SK-N-SH (cell line): ENCODE measurements around the gene TRAM2. TPM values are rescaled to one million over a fixed set of nuclear protein-coding genes. Genes with fewer than 3 reads are reported as not detected.

Experiments used
- CTCF ChIA-PET: fragments of 300-600, 350-600 bp; formaldehyde crosslinking; extraction: SDS; loops from one replicate; lab custom pipeline; 2021; lab: Yijun Ruan, JAX
- POLR2A ChIA-PET: fragments of 350-600 bp; sonication (Branson Sonifier 250); formaldehyde crosslinking; extraction: SDS; loops from one replicate; lab custom pipeline; 2020; ENCODE audit warnings: antibody characterized with exemption, inconsistent platforms; lab: Yijun Ruan, JAX
- DNase-seq: peaks from one replicate; pipeline ENCODE4 v3.0.0; 2012
- H2AFZ ChIP-seq: fragments of 200-600 bp; sonication (generic); 2 replicates; pipeline ENCODE4 v1.8.1; 2016; ENCODE audit warnings: antibody characterized with exemption, mild to moderate bottlenecking, low read depth
- H3F3A ChIP-seq: fragments of 200-600 bp; sonication (generic); replicated peaks from 2 replicates; pipeline ENCODE3; 2016; ENCODE audit warnings: antibody characterized with exemption, mild to moderate bottlenecking; ENCODE audit not compliant: insufficient read depth
- H3K27ac ChIP-seq, 2 experiments: fragments of 200-500 bp in 1 of 2; fragments of 200-600 bp in 1 of 2; sonication (Bioruptor generic) in 1 of 2; sonication (generic), shearing (Covaris generic) in 1 of 2; 2 replicates each; pipeline versions ENCODE4 v1.5.1 to v1.6.1; 2014 to 2016; ENCODE audit warnings: low read depth in 2 of 2, inconsistent platforms in 1 of 2, low read length in 1 of 2, mild to moderate bottlenecking in 1 of 2, mixed read lengths in 1 of 2
- H3K27me3 ChIP-seq: fragments of 200-600 bp; sonication (generic), shearing (Covaris generic); 2 replicates; pipeline ENCODE4 v1.6.1; 2016; ENCODE audit warnings: mixed run types; ENCODE audit not compliant: insufficient read depth
- H3K36me3 ChIP-seq, 2 experiments: fragments of 200-500 bp in 1 of 2; fragments of 200-600 bp in 1 of 2; sonication (Bioruptor generic) in 1 of 2; sonication (generic) in 1 of 2; replicated peaks in 1 of 2; 2 replicates each; pipeline versions ENCODE3 to v1.5.1; 2014 to 2016; ENCODE audit warnings: low read length in 1 of 2, mild to moderate bottlenecking in 1 of 2; ENCODE audit not compliant: insufficient read depth in 2 of 2, control insufficient read depth in 1 of 2
- H3K4me1 ChIP-seq, 2 experiments: fragments of 200-500 bp in 1 of 2; fragments of 200-600 bp in 1 of 2; sonication (Bioruptor generic) in 1 of 2; sonication (generic), shearing (Covaris generic) in 1 of 2; 2 replicates each; pipeline versions ENCODE4 v1.5.1 to v1.6.1; 2014 to 2016; ENCODE audit warnings: low read depth in 1 of 2, low read length in 1 of 2, mixed run types in 1 of 2; ENCODE audit not compliant: insufficient read depth in 2 of 2, control insufficient read depth in 1 of 2
- H3K4me2 ChIP-seq: fragments of 200-600 bp; sonication (generic), shearing (Covaris generic); 2 replicates; pipeline ENCODE4 v1.6.1; 2017; ENCODE audit warnings: mixed run types
- H3K4me3 ChIP-seq, 2 experiments: fragments of 200-500 bp in 1 of 2; fragments of 200-600 bp in 1 of 2; sonication (Bioruptor generic) in 1 of 2; sonication (generic), shearing (Covaris generic) in 1 of 2; 2 replicates each; pipeline versions ENCODE4 v1.5.1 to v1.8.1; 2014 to 2016; ENCODE audit warnings: low read depth in 2 of 2, inconsistent platforms in 1 of 2, low read length in 1 of 2, mild to moderate bottlenecking in 1 of 2, mixed read lengths in 1 of 2, moderate library complexity in 1 of 2
- H3K79me2 ChIP-seq: fragments of 200-600 bp; sonication (generic); 2 replicates; pipeline ENCODE4 v1.8.1; 2017; ENCODE audit warnings: mild to moderate bottlenecking; ENCODE audit not compliant: insufficient read depth
- H3K9ac ChIP-seq: fragments of 200-600 bp; sonication (generic); 2 replicates; pipeline ENCODE4 v1.6.1; 2017; ENCODE audit warnings: mixed run types
- H3K9me2 ChIP-seq: fragments of 200-600 bp; sonication (generic); 2 replicates; pipeline ENCODE4 v1.6.1; 2017; ENCODE audit warnings: mixed run types
- H3K9me3 ChIP-seq: fragments of 200-600 bp; sonication (generic); 2 replicates; pipeline ENCODE4 v1.6.1; 2017; ENCODE audit warnings: mixed run types, mild to moderate bottlenecking, moderate library complexity
- H4K20me1 ChIP-seq: fragments of 200-600 bp; sonication (generic); 2 replicates; pipeline ENCODE4 v1.6.1; 2017; ENCODE audit warnings: mild to moderate bottlenecking, mixed run types; ENCODE audit not compliant: insufficient read depth
- ELF1 ChIP-seq: IDR thresholded peaks from 2 replicates; pipeline ENCODE4 v1.4.0; 2012
- EZH2phosphoT487 ChIP-seq: fragments of 200-600 bp; sonication (generic); IDR thresholded peaks from 2 replicates; pipeline ENCODE4 v1.6.1; 2017; ENCODE audit warnings: low read depth, mixed run types, mild to moderate bottlenecking, antibody characterized with exemption, moderate library complexity, borderline replicate concordance
- GABPA ChIP-seq: IDR thresholded peaks from 2 replicates; pipeline ENCODE4 v1.4.0; 2012; ENCODE audit warnings: low read depth, mild to moderate bottlenecking
- RFX5 ChIP-seq: IDR thresholded peaks from 2 replicates; pipeline ENCODE4 v1.6.1; 2012; ENCODE audit warnings: mild to moderate bottlenecking, improper control_type of control experiment, low read length
- TAF1 ChIP-seq: IDR thresholded peaks from 2 replicates; pipeline ENCODE4 v1.6.1; 2012; ENCODE audit warnings: low read depth, mild to moderate bottlenecking, low read length, moderate library complexity, borderline replicate concordance
- TEAD4 ChIP-seq: IDR thresholded peaks from 2 replicates; pipeline ENCODE4 v1.4.0; 2012; ENCODE audit warnings: mild to moderate bottlenecking, borderline replicate concordance; ENCODE audit not compliant: insufficient read depth
- WGBS: methylation state at CpG from one replicate; pipeline ENCODE4 v1.1.6; 2017; ENCODE audit warnings: low lambda C conversion rate; 5-methylcytosine and 5-hydroxymethylcytosine counted together
- polyA plus RNA-seq, 3 experiments: library from polyadenylated mRNA; depleted of rRNA; stranded (reverse); fragments of >200 nt; gene quantifications; 2 replicates each; pipeline ENCODE4 v1.2.3, GENCODE V29; 2012
- TF ChIP-seq, protein P1 (sequence below): IDR thresholded peaks from 2 replicates; pipeline ENCODE4 v1.6.1; 2012; ENCODE audit warnings: mild to moderate bottlenecking, low read depth, low read length, moderate library complexity
- TF ChIP-seq, protein P2 (sequence below): fragments of 200-600 bp; sonication (generic); IDR thresholded peaks from 2 replicates; pipeline ENCODE4 v1.6.1; 2017; ENCODE audit warnings: antibody characterized with exemption, mild to moderate bottlenecking, moderate library complexity
- TF ChIP-seq, protein P3 (sequence below): IDR thresholded peaks from 2 replicates; pipeline ENCODE4 v1.4.0; 2012; ENCODE audit warnings: low read depth
- TF ChIP-seq, protein P4 (sequence below): IDR thresholded peaks from 2 replicates; pipeline ENCODE4; 2012
- TF ChIP-seq, protein P5 (sequence below): fragments of 150-350 bp; IDR thresholded peaks from 2 replicates; pipeline ENCODE4 v1.6.1; 2017; ENCODE audit warnings: antibody characterized with exemption, low read length, low read depth, borderline replicate concordance

Gene TRAM2
- polyA plus RNA-seq, 1 of the 3 experiments (the other 2 are of a cell fraction): 26.4 TPM

DNA sequence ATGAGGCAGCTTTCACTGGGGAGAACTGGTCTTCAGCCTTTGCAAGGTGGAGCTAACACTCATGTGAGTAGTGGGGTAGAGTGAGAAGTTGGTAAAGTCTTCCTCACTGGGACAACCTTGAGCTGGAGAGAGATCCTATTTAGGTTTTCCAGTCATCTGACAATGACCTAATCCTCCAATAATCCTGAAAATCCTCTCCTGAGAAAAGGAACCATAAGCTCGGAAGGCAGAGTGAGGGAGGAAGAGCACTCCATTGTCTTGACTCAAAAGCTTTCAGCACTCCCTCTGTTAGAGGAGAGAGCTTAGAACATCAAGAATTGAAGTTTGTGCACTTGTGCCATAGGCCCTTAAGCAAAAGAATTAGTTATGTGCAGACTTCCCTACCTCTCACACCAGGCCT is 77.8 kb downstream of the TRAM2 start:
- ChIA-PET CTCF (interaction anchor here (0.8 to 1.5 kb wide), 3 partner anchors 11 to 82 kb away, joined by 3 read pairs; no protein-coding TSS in a partner anchor), POLR2A (no interaction called here)
- no peak for DNase-seq
- no peaks in the 10 kb centered on the region for H3K9me3 ChIP-seq
- H3K27me3 ChIP-seq: no peaks in the 10 kb centered on the region
- H3F3A ChIP-seq: peaks cover 34% of the 10 kb centered on the region
- 0 out of 2 replicates have a peak overlapping the region, but pooled peaks have one; percentile 11 for H3K4me2 ChIP-seq
- no peaks in the 10 kb centered on the region for H3K9me2 ChIP-seq
- no peaks in the 10 kb centered on the region for H3K79me2 ChIP-seq
- 67% methylated on average over 1 of the region's 1 CpG for WGBS
- H2AFZ ChIP-seq: no peak overlapping the region
- no peak overlapping the region for H3K4me3 ChIP-seq
- TF ChIP-seq, protein P1, sequence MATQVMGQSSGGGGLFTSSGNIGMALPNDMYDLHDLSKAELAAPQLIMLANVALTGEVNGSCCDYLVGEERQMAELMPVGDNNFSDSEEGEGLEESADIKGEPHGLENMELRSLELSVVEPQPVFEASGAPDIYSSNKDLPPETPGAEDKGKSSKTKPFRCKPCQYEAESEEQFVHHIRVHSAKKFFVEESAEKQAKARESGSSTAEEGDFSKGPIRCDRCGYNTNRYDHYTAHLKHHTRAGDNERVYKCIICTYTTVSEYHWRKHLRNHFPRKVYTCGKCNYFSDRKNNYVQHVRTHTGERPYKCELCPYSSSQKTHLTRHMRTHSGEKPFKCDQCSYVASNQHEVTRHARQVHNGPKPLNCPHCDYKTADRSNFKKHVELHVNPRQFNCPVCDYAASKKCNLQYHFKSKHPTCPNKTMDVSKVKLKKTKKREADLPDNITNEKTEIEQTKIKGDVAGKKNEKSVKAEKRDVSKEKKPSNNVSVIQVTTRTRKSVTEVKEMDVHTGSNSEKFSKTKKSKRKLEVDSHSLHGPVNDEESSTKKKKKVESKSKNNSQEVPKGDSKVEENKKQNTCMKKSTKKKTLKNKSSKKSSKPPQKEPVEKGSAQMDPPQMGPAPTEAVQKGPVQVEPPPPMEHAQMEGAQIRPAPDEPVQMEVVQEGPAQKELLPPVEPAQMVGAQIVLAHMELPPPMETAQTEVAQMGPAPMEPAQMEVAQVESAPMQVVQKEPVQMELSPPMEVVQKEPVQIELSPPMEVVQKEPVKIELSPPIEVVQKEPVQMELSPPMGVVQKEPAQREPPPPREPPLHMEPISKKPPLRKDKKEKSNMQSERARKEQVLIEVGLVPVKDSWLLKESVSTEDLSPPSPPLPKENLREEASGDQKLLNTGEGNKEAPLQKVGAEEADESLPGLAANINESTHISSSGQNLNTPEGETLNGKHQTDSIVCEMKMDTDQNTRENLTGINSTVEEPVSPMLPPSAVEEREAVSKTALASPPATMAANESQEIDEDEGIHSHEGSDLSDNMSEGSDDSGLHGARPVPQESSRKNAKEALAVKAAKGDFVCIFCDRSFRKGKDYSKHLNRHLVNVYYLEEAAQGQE: no peak
- TF ChIP-seq, protein P2, sequence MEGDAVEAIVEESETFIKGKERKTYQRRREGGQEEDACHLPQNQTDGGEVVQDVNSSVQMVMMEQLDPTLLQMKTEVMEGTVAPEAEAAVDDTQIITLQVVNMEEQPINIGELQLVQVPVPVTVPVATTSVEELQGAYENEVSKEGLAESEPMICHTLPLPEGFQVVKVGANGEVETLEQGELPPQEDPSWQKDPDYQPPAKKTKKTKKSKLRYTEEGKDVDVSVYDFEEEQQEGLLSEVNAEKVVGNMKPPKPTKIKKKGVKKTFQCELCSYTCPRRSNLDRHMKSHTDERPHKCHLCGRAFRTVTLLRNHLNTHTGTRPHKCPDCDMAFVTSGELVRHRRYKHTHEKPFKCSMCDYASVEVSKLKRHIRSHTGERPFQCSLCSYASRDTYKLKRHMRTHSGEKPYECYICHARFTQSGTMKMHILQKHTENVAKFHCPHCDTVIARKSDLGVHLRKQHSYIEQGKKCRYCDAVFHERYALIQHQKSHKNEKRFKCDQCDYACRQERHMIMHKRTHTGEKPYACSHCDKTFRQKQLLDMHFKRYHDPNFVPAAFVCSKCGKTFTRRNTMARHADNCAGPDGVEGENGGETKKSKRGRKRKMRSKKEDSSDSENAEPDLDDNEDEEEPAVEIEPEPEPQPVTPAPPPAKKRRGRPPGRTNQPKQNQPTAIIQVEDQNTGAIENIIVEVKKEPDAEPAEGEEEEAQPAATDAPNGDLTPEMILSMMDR: no peak
- TF ChIP-seq, protein P3, sequence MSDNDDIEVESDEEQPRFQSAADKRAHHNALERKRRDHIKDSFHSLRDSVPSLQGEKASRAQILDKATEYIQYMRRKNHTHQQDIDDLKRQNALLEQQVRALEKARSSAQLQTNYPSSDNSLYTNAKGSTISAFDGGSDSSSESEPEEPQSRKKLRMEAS: no peak
- TF ChIP-seq TEAD4: no peak
- TF ChIP-seq, protein P4, sequence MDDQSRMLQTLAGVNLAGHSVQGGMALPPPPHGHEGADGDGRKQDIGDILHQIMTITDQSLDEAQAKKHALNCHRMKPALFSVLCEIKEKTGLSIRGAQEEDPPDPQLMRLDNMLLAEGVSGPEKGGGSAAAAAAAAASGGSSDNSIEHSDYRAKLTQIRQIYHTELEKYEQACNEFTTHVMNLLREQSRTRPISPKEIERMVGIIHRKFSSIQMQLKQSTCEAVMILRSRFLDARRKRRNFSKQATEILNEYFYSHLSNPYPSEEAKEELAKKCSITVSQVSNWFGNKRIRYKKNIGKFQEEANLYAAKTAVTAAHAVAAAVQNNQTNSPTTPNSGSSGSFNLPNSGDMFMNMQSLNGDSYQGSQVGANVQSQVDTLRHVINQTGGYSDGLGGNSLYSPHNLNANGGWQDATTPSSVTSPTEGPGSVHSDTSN: no peak
- no peak for TF ChIP-seq TAF1
- TF ChIP-seq, protein P5, sequence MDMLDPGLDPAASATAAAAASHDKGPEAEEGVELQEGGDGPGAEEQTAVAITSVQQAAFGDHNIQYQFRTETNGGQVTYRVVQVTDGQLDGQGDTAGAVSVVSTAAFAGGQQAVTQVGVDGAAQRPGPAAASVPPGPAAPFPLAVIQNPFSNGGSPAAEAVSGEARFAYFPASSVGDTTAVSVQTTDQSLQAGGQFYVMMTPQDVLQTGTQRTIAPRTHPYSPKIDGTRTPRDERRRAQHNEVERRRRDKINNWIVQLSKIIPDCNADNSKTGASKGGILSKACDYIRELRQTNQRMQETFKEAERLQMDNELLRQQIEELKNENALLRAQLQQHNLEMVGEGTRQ: no peak
- no peak for TF ChIP-seq GABPA
- no peak for TF ChIP-seq ELF1
- TF ChIP-seq RFX5: no peak
- no peak for TF ChIP-seq EZH2phosphoT487
- H3K36me3 ChIP-seq: peaks cover 36 to 44% of the 10 kb centered on the region in 2 experiments
- no peaks in the 10 kb centered on the region for H4K20me1 ChIP-seq
- H3K4me1 ChIP-seq: peaks cover 9 to 18% of the 10 kb centered on the region in 2 experiments; a peak in 3 of 4 replicates
- 0 out of 2 replicates have a peak overlapping the region, but pooled peaks have one; percentile 23 for H3K9ac ChIP-seq
- H3K27ac ChIP-seq: peak overlapping the region; percentile 39 to 46
